T-cell (primary cell): ENCODE results near the gene SMARCD1. TPM values are rescaled to one million over a fixed set of nuclear protein-coding genes. Genes with fewer than 3 reads are reported as not detected.
A peak's percentile ranks its signal among the peaks of the same experiment; 100 is the strongest.
"Not testable (repeated sequence)": the region's sequence is repeated elsewhere in the genome, so short reads cannot be mapped to it uniquely, and the experiment has no call there.

ENCODE experiments used
- ATAC-seq, 4 experiments: fragments of 200-7000 bp in 3 of 4; fragments of 150-1000 bp in 1 of 4; cut with Tn5 transposase; replicated peaks in 1 of 4; 1 replicate in 3 of 4; 2 replicates in 1 of 4; pipeline ENCODE4 v1.10.0; 2021; ENCODE audit warnings: moderate library complexity in 3 of 4, mild to moderate bottlenecking in 2 of 4, moderate number of reproducible peaks in 1 of 4
- CTCF ChIA-PET, 2 donors: fragments of 300-600 bp; sonication (Branson Sonifier 250); formaldehyde crosslinking; loops; one replicate each; lab custom pipeline; 2022; ENCODE audit warnings: antibody characterized with exemption in 2 of 2; lab: Charles Lee
- POLR2A ChIA-PET, 2 donors: fragments of 300-600 bp; sonication (Branson Sonifier 250); formaldehyde crosslinking; loops; one replicate each; lab custom pipeline; 2022; ENCODE audit warnings: antibody characterized with exemption in 2 of 2; lab: Charles Lee
- DNase-seq, 35 experiments: peaks; one replicate each; pipeline versions ENCODE4 v3.0.0 to v3.0.0-alpha.2; 2013 to 2023
- H3K27ac ChIP-seq: one replicate; pipeline ENCODE4 v1.5.1; 2013; ENCODE audit warnings: low read length
- H3K27me3 ChIP-seq, 2 experiments: replicated peaks in 1 of 2; 1 replicate in 1 of 2; 2 replicates in 1 of 2; pipeline versions ENCODE4 v1.6.1 to v1.7.0; 2013; ENCODE audit warnings: low read length in 1 of 2, mixed read lengths in 1 of 2; ENCODE audit not compliant: control insufficient read depth in 2 of 2, insufficient read depth in 2 of 2; ENCODE audit errors: extremely low read depth in 1 of 2
- H3K36me3 ChIP-seq, 2 donors: 1 replicate in 1 of 2; 2 replicates in 1 of 2; pipeline versions ENCODE4 v1.6.1 to v1.7.0; 2013; ENCODE audit warnings: low read length in 1 of 2; ENCODE audit not compliant: control insufficient read depth in 2 of 2, insufficient read depth in 1 of 2; ENCODE audit errors: extremely low read depth in 1 of 2
- H3K4me1 ChIP-seq, 2 experiments: 1 replicate in 1 of 2; 2 replicates in 1 of 2; pipeline versions ENCODE4 v1.6.1 to v1.7.0; 2013; ENCODE audit warnings: low read length in 2 of 2, mixed read lengths in 1 of 2; ENCODE audit not compliant: insufficient read depth in 2 of 2, control insufficient read depth in 1 of 2; ENCODE audit errors: extremely low read depth in 1 of 2
- H3K4me3 ChIP-seq, 2 donors: 1 replicate in 1 of 2; 2 replicates in 1 of 2; pipeline versions ENCODE4 v1.5.1 to v1.7.0; 2013; ENCODE audit warnings: mild to moderate bottlenecking in 2 of 2, low read length in 1 of 2, moderate library complexity in 1 of 2; ENCODE audit not compliant: control insufficient read depth in 1 of 2; ENCODE audit errors: extremely low read depth in 1 of 2
- H3K9me3 ChIP-seq: 2 replicates; pipeline ENCODE4 v1.7.0; 2013
- H3K27ac Mint-ChIP-seq, 2 donors: one replicate each; pipeline ENCODE4 v1.8.0; 2020 to 2021; ENCODE audit warnings: mild to moderate bottlenecking in 2 of 2, mixed read lengths in 2 of 2
- H3K27me3 Mint-ChIP-seq, 2 donors: one replicate each; pipeline ENCODE4 v1.8.0; 2021 to 2022; ENCODE audit warnings: mixed read lengths in 2 of 2
- H3K36me3 Mint-ChIP-seq: one replicate; pipeline ENCODE4 v1.8.0; 2021; ENCODE audit warnings: mixed read lengths
- H3K4me1 Mint-ChIP-seq, 3 donors: one replicate each; pipeline ENCODE4 v1.8.0; 2020 to 2022; ENCODE audit warnings: mixed read lengths in 3 of 3, mild to moderate bottlenecking in 1 of 3
- H3K4me3 Mint-ChIP-seq, 3 donors: one replicate each; pipeline ENCODE4 v1.8.0; 2020 to 2022; ENCODE audit warnings: mild to moderate bottlenecking in 3 of 3, mixed read lengths in 3 of 3, moderate library complexity in 3 of 3
- H3K9me3 Mint-ChIP-seq, 3 donors: one replicate each; pipeline ENCODE4 v1.8.0; 2020 to 2022; ENCODE audit warnings: mixed read lengths in 3 of 3
- WGBS: methylation state at CpG from one replicate; pipeline ENCODE4 v1.1.5; 2013; ENCODE audit warnings: missing lambda C conversion rate; ENCODE audit not compliant: insufficient coverage; 5-methylcytosine and 5-hydroxymethylcytosine counted together
- total RNA-seq, 35 experiments: library from RNA in 6 of 35; stranded (reverse) in 6 of 35; fragments of 120-200 nt in 1 of 35; gene quantifications; one replicate each; pipeline versions ENCODE4 v1.2.1 to v1.2.4 and lab custom pipeline; 2013 to 2026

Gene SMARCD1
- total RNA-seq, 5 donors from 2014 or later (not counting 1 experiment from before 2014, with no cell fraction given), result 71.8 to 79.8 (median 78.8) TPM

DNA sequence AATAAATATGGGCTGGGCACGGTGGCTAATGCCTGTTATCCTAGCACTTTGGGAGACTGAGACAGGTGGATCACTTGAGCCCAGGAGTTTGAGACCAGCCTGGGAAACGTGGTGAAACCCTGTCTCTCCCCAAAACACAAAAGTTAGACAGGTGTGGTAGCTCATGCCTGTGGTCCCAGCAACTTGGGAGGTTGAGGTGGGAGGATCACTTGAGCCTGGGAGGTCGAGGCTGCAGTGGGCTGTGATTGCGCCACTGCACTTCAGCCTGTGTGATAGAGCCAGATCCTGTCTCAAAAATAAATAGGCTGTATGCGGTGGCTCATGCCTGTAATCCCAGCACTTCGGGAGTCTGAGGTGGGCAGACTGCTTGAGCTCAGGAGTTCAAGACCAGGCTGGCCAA is 62.9 kb downstream of the SMARCD1 start:
- not testable (repeated sequence) for H3K27me3 ChIP-seq, H3K4me3 ChIP-seq, H3K9me3 ChIP-seq, H3K27ac ChIP-seq, H3K36me3 Mint-ChIP-seq, H3K9me3 Mint-ChIP-seq, H3K27ac Mint-ChIP-seq, H3K4me1 ChIP-seq, DNase-seq, H3K27me3 Mint-ChIP-seq, ATAC-seq, H3K4me3 Mint-ChIP-seq
- ChIA-PET CTCF (interaction anchor here in 1 of 2 donors (0.6 kb wide), 1 partner anchor 689 kb away, joined by 9 read pairs; no protein-coding TSS in a partner anchor), POLR2A (interaction anchor here (0.7 kb wide), 2 partner anchors 12 to 133 kb away, joined by 7 to 9 read pairs; no protein-coding TSS in a partner anchor)
- H3K36me3 ChIP-seq, result peaks cover 0 to 16% of the 10 kb centered on the region in 2 donors
- H3K4me1 Mint-ChIP-seq, result peaks cover 16 to 25% (median 23%) of the 10 kb centered on the region in 3 donors
- 100% methylated on average over 1 of the region's 6 CpGs for WGBS

DNA sequence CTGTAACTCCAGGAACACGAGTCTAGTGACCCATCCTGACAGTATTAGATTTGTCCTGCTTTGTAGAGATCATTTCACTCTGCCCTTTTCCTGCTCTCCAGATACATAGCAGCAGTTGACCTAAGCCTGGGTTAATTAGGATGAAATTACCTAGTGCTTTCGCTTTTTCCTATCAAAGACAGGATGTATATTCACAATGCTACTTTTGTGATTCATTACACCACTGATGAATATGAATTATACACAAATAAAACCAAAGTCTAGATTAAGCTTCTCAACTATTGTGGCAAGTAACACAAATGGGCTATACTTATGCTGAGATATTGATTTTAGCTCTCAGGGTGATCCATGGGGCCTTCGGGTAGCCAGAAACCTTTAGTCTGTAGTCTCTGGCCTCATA is 64.2 kb downstream of the SMARCD1 start:
- POLR2A ChIA-PET, result interaction anchor here in 1 of 2 donors (0.7 kb wide), 1 partner anchor 34 kb away, joined by 4 read pairs; no protein-coding TSS in a partner anchor
- no peak for DNase-seq
- no peak for ATAC-seq
- H3K27ac Mint-ChIP-seq, result peak overlapping the region in 1 of 2 donors; percentile 52
- no peaks in the 10 kb centered on the region for H3K9me3 Mint-ChIP-seq
- Histone ChIP-seq H3K36me3 (peaks cover 6 to 7% of the 10 kb centered on the region in 2 donors), H3K27ac (no peak overlapping the region), H3K27me3 (no peaks in the 10 kb centered on the region), H3K9me3 (no peaks in the 10 kb centered on the region), H3K4me3 (no peak overlapping the region), H3K4me1 (no peaks in the 10 kb centered on the region)
- no peaks in the 10 kb centered on the region for H3K27me3 Mint-ChIP-seq
- no peaks in the 10 kb centered on the region for H3K36me3 Mint-ChIP-seq
- 40% methylated on average over 1 of the region's 3 CpGs for WGBS
- no peak overlapping the region for H3K4me3 Mint-ChIP-seq
- H3K4me1 Mint-ChIP-seq, result peaks cover 16 to 25% (median 23%) of the 10 kb centered on the region in 3 donors
- CTCF ChIA-PET, result no interaction called here

Other genes starting within 250 kb of the SMARCD1 start
- gene BCDIN3D, start 242.2 kb upstream of the SMARCD1 start, total RNA-seq, result 10 to 100 TPM in 3 of 5 donors, 1 to 10 TPM in 2; 4.7 to 12.8 (median 12.3) TPM
- gene FAIM2, start 181.4 kb upstream of the SMARCD1 start, total RNA-seq, result under 1 TPM in 2 of 5 donors, not detected in 3; 0.25 to 0.30 TPM
- gene AQP2, start 134.6 kb upstream of the SMARCD1 start, total RNA-seq, result not detected
- not detected for gene AQP5, start 123.5 kb upstream of the SMARCD1 start, total RNA-seq
- not detected for gene AQP6, start 112.4 kb upstream of the SMARCD1 start, total RNA-seq
- gene RACGAP1, start 59.8 kb upstream of the SMARCD1 start, total RNA-seq, result 10 to 100 TPM in 3 of 5 donors, 1 to 10 TPM in 2; 5.5 to 14.8 (median 13.9) TPM
- 1 to 10 TPM; 1.6 to 9.1 (median 5.1) TPM for gene ASIC1, start 27.7 kb upstream of the SMARCD1 start, total RNA-seq
- 1 to 10 TPM in 1 of 5 donors, under 1 TPM in 4; 0.41 to 1.1 (median 0.86) TPM for gene GPD1, start 18.7 kb downstream of the SMARCD1 start, total RNA-seq
- gene COX14, start 26.9 kb downstream of the SMARCD1 start, total RNA-seq, result 10 to 100 TPM; 38.0 to 49.9 (median 43.9) TPM
- 10 to 100 TPM; 41.1 to 58.5 (median 46.2) TPM for gene CERS5, start 82.0 kb downstream of the SMARCD1 start, total RNA-seq
- 10 to 100 TPM in 4 of 5 donors, 1 to 10 TPM in 1; 8.6 to 14.9 (median 11.1) TPM for gene LIMA1, start 198.2 kb downstream of the SMARCD1 start, total RNA-seq